ENCODE measurements around the gene MTRFR.
A peak's percentile ranks its signal among the peaks of the same experiment; 100 is the strongest.
"Not testable (repeated sequence)": the region's sequence is repeated elsewhere in the genome, so short reads cannot be mapped to it uniquely, and the experiment has no call there.

Gene MTRFR

DNA sequence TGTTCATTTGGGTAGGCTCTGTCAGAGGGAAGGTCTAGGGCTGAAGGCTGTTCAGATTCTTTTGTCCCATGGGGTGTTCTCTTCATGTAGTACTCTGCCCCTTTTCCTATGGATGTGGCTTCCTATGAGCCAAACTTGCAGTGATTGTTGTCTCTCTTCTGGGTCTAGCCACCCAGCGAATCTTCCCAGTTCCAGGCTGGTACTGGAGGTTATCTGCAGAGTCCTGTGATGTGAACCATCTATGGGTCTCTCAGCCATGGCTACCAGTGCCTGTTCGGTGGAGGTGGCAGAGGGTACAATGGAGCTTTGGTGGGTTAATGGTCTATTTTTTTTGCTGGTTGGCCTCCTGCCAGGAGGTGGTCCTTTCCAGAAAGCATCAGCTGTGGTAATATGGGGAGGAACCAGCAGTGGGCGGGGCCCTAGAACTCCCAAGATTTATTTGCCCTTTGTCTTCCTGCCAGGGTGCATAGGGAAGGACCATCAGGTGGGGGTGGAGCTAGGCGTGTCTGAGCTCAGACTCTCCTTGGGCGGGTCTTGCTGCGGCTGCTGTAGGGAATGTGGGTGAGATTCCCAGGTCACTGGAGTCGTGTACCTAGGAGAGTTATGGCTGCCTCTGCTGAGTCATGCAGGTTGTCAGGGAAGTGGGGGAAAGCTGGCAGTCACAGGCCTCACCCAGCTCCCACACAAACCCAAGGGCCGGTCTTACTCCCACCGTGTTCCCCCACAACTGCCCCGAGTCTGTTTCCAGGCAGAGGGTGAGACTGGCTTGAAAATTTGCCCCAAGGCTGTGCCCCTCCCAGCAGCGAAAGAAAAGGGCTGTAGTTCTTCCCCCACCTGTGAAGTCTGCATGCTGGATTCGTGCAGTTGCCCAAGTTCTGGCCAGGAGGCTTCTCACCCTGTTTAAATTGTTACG lies 17.5 kb downstream of the MTRFR start:
- DNase-seq, result no peak

DNA sequence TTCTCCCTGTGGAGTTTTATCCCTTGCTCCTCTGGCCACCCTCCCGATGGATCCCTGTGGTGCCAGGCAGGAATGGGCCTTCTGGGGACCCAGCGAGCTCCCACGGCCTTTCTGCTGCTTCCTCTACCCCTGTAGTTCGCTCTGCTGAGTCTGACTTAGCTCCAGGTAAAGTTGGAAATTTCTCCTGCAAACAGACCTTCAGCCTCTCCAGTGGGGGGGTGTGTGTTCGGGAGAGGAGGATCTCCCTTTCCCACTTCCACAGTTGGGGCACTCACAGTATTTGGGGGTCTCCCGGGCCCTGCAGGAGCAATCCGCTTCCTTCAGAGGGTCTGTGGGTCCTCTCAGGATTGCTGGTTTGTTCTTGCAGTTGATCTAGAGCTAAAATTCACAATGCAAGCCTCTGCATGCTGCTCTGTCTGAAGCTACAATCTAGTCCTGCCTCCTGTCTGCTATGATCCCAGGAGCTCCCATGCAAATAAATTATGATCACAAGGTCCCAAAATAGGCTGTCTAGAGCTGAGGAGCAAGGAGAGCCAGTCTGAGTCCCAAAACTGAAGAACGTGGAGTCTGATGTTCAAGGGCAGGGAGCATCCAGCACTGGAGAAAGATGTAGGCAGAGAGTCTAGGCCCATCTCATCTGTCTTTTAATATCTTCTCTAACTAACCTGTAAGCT lies 18.3 kb downstream of the MTRFR start:
- no peak for DNase-seq

DNA sequence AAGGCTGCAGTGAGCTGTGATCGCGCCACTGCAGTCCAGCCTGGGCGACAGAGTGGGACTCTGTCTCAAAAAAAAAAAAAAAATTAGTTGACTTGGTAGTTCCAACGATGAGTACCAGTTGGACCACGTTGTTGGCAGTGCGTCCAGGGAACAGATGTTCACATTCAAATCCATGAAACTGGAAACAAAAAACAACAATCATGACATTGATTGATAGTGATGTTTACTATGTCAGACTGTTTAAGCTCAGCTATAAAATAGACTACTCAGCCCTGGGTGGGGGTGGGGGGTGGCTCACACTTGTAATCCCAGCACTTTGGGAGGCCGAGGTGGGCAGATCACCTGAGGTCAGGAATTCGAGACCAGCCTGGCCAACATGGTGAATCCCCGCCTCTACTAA lies 19.1 kb downstream of the MTRFR start:
- DNase-seq, result not testable (repeated sequence)

DNA sequence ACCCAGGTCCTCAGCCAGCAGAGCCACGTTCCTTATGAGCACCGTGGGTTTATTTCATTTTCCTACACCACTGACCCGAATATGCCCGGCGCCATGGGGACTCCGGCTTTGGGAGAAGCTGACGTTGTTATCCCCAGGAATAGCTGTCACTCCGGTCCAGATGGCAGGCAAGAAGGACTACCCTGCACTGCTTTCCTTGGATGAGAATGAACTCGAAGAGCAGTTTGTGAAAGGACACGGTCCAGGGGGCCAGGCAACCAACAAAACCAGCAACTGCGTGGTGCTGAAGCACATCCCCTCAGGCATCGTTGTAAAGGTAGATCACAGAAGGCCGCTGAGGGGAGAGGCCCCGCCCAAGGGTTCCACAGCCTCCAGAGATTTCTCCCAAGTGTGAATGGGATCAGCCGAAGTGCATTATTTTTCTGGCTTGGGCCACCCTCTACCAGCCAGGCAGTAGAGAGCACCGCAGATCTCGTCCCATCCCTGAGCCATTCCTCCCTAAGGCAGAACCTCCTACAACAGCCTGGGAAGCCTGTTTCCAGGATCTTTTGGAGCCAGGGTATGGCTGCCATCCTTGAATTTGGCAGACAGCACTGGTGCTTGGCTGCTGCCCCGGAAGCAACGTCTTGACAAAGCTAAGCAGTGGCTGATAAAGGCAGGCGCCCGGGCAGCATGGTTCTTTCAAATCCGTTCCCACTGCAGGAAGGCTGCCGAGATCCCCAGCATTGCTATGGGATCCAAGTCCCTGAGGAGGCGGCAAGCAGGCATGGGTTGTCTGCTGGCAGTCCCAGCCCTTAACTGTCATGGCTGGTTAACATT lies 20.6 kb downstream of the MTRFR start:
- no peak for DNase-seq

DNA sequence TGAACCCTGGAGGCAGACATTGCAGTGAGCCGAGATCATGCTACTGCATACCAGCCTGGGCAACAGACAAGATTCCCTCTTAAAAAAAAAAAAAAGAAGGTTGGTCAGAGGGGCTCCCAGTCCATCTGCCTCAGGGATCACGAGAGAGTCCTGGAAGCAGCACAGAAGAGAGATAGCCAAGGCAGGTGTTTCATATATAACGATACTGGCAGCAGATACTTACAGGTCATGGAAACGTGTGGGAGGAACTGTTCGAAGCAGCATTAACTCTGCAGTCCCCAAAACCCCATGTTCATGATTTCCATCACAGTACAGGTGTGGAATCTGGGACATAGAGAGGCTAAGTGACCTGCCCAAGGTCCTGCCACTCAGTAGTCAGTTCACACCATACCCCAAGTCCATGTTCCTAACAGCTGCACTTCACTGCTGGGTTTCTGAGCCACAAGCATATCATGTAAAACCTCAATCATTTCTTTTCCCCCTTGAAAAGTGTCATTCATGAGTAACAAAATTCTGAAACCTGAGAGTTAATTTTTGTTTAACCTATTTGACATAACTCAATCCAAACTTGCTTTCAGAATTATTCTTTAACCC lies 21.7 kb downstream of the MTRFR start:
- DNase-seq, result no peak

DNA sequence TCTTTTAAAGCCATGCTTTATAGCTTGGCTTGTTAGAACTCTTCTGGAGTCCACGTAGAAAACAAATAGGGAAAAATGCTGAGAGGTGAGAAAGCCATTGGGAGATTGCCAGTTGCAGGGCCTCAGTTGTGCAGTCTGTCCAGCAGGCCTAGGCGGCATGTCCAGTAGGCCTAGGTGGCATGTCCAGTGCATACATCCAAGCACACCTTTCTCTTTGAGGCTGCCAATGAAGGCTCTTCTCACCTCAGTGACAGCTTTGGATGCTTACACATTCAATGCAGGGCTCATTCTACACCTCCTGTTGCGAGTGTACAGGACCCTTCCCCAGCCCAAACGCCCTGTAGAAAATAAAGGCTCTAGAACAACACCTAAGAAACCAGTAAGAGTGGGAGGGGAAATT lies 25.4 kb downstream of the MTRFR start:
- DNase-seq, result no peak

DNA sequence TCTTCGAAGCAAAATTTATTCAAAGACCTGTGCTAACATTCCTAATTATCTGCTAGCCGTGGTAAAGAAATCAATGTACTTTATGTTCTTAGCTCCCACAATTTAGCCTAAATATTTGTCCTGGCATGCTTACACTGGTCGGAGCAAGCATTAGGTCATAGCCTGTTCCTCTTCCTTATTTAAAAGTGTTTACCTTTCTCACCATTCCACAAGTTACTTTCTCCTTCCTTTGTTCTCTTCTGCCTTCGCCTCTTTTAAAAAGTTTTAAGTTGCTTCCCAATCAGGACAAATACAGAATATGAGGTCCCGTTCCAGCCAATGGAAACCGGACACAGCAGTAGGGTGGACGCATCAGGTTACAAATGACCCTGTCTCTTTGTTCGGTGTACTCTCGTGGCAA lies 26.8 kb downstream of the MTRFR start:
- DNase-seq, result no peak

DNA sequence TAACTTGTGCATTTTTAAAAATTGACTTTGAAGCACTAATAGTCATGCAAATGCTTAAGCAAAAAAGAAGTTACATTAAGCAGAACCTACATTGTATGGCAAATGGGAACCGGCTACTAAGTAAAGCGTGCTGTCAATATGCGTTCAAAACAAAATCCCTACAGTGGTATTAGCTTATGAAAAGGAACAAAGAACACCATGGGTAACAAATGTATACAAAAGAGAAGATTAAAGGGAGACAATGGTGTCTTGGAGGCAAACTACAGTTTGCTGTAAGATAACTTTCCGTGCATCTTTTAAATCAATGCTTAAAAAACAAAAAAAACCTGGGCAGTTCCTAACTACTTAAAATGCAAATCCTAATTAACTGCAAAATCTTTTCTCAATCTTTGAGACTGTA lies 28.0 kb downstream of the MTRFR start:
- no peak for DNase-seq

DNA sequence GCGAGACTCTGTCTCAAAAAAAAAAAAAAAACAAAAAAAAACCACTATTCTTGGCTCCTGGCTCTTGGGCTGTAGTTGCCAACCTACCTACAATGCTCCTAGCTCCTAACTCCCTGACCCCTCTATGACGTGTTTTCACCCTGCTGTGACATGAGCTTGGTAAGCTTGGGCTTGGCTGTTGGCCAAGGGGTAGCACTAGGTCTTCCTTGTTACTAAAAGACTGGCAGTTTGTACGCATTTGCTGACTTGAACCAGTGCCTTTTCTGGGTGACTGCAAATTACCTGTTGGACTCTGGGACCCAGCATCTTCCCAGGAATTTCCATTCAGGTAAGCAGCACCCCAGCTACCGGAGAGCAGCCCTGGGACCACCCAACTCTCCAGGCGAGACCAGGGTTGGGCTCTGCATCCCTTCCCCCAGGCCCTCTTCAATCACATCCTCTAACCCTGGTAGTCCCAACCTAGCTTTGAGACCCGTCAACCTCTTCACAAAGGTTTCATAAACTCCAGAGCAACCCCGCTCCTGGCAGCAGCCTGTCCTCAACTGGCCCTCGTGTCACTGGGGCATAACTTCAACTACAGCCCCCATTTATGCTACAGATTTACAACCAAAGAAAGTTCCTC lies 30.1 kb downstream of the MTRFR start:
- DNase-seq, result no peak

DNA sequence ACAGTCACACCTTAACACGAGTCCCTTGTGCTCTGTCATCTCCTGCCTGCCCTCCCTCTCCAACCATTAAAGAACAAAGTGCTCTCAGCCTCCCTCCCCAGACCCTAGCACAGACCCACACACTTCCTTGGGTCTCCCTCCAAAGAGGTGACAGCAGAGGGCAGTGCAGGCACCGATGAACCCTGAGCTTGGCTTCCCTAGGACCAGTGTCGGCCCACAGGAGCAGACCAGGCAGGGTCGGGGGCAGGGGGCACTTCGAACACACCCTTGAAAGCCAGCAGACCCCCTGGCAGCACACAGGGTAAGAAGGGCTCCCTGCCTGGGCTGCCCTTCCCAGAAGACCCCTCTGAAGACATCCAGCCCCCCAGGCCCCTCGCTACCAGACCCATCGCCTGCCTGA lies 31.4 kb downstream of the MTRFR start:
- DNase-seq, result no peak

DNA sequence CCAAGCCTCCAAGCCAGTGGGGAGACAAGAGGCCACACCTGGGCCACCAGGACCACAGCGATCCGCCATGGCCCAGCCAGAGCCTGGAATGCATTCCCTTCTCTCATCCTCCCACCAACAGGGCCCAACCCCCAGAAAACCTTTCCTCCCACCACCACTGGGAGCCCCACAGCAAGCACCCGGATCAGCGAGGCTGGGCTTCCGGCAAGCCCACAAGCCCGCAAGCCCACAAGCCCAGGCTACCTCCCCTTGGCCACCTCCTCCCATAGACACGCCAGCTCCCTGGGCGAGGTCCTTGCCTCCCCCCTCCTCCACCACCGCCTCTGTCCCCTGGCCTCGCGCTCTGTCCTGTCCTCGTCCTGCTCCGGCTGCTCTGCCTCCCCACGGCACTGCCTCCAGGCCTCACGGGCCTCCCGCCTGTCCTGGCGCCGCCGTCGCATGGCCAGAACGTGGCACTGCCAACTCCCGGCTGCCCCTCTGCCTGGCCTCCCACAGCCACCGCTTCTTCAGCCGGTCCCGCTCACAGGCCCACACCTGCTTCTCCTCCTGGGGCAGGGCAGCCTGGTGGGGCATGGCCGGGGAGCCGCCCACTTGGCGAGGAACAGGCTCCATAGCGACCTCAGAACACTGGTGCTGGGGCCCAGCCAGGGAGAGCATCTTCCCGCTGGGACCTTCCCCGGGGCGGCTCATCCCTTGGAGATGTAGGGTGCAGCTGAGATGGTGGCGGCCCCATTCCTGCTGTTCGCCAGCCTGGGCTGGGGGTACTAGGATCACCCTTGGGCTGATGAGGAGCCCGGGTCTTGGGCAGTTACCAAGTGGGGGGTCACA lies 32.8 kb downstream of the MTRFR start:
- no peak for DNase-seq

DNA sequence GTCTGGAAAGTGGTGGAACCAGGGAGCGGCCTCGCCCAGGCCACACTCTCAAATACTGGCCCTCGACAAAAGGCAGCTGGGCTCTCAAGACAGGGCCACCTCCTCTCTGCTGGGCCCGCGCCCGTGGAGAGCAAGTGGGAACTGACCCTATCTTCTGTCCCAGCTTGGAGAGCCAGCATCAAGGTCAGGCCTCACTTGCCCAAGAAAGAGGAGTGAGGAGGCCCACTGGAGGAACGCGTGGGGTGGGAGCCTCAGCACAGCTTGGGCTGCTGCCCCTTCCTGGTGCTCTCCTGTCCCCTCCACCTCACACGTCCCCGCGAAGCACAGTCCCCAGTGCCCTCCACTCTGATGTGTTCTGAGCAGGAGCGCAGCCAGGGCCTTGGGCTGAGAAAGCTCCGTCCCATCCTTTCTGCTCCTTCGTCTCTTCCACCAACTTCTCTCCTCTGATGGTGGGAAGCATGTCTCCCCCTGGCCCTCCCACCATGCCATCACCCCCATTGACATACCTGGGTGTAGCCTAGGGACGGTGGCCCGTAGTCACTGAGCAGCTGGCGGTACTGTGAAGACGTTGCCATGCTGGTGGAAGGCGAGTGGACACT lies 33.5 kb downstream of the MTRFR start:
- DNase-seq, result no peak

DNA sequence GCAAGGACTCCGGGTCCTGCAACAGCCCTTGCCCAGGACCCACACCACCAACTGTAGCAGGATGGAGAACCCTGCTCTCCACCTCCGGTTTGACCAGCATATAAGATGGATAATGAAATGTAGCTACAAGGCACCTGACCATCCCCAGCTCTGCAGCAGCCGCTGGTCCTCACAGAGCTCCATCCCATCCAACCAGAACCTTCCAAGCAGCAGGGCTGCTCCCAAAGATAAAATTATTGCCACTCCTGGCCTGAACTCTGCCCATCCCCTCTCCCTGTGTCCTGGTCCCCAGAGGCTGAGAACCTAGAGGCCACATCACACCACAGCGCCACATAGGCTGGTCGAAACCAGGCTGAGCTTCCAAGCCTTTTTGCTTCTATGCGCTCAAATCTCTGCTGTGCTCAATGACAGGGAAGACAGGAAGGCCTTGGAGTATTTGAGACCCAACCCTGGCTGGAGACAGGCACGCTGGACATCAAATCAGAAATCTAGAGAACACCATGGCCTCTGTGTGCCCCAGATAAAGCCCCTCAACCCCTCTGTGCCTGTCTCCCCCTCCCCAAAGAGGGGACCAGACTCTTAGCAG lies 34.2 kb downstream of the MTRFR start:
- DNase-seq, result no peak

DNA sequence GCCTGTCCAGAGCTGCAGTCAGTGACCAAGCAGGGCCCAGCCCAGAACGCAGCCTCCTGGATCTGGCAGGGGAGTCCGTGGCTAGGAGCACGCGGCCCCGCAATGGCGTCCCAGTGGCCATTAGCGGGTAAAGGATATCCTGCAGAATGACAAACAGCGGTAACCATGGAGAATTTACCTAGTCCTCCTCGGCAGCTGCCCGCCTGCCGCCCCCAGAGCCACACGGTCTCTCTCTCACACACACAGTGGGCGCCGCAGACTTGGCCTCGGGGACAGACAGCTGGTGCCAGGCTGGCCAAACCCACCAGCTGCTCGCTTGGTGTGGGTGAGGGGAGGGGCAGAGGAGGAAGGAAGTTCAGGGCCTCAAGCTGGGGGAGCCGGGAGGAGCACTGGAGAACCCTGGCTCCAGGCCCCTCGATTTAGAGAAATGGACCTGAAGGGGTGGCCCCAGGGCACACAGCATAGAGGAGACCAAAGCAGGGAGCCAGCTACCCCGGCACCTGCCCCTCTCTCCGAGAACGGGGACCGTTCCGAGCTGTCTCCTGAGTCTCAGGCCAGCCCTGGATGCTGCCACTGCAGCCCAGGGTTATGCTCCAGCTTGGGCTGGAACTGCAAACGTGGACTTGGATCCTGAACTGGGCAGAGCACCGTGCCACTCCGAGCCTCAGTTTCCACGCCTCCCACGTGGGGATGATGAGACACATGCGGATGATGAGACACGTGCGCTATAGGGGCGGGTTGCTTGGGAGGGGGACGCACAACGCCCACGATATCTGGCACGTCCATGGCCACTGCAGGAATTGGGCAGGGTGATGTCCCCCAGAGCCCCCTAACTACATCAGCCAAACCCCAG lies 35.0 kb downstream of the MTRFR start:
- peak; percentile 28 to 67 for DNase-seq

DNA sequence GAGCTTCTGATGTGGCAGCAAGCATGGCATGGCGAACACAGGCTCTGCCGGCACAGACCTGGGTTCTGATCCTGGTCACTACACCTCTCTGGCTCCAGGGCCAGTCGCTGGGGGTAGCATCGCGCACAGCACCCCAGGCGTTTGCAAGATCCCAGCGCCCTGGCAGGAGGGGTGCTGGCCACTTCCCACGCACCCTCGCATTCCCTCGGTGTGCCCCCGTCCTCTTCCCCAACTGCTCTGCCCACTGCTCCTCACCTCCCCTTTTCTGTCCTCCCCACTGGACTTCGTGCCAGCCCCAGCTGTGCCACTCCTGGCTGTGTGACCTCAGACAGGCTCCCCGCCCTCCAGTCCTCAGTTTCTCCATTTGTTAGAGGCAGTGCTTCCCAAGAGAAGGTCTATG lies 35.6 kb downstream of the MTRFR start:
- DNase-seq, result no peak

DNA sequence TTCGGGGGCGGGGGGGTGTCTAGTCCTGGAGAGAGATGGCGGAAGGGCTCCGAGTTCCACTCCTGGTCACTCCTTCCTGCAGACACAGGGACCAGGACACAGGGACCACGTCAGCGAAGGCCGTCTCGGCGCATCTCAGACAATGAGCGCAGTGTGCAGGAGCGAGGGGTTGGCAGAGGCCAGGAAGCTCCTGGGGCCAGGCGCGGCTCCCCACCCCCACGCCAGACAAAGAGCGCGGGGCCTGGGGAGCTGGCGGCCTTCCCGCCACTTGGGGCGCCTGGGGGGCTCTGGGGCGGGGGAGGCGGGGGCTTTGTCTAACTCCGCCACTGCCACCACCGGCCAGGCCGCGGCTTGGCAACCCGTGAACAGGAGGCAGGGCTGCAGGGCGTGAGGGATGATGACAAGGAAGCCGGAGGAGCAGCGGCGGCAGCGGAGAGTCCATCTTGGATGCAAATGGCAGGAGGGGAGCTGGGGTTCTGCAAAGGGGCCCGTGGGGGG lies 36.2 kb downstream of the MTRFR start:
- peak; percentile 39 to 74 for DNase-seq

DNA sequence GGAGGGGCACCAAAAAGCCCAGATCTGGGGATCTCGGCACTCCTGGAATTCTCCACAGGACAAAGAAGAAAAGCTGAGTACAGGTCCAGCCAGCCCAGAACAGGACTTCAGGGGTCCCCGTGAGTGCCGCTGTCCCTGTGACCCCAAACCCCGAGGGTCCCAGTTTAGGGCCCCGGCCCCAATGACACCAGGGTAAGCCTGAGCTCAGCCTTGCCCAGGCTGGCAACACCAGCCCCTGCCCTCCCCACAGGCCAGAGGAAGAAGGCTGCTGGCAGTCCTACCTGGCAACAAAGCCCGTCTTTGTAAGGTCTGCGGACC lies 36.6 kb downstream of the MTRFR start:
- DNase-seq, result no peak

DNA sequence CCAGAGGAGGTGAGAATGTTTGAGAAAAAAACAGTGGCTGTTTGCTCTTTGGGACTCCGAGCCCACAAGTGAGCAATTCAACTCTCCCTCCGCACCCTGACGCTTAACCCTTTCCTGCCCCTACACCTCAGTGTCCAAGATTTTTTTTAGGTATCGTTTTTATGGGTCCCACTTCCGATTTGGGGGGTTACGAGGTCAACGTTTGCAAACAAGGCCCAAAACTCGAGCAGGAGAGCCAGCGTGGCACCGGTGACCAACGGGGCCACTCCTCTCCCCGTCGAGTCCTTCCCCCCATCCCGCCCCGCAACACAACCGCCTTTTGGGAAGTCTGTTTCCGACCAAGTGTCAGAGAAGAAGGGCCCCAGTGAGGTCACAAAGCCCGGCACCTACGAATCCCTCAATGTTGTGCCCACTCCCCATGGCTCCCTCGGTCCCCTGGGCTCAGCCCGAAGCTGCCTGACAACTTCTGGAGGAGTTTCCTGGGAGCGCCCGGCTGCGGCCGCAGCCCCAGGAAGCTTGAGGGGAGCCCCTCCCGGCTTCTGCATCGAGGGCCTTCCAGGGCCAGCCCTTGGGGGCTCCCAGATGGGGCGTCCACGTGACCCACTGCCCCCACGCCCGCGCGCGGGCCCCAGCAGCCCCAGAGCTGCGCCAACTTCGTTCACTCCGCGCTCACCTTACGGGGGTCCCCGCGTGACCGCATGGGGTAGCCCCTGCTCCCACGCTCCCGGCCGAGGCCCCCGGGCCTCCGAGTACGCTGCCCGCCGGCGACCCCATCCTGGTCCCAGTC lies 37.2 kb downstream of the MTRFR start:
- peak in 1 of 2 donors; percentile 8 for DNase-seq

All from bone marrow (tissue), 2 donors.